NCI-H510A treated with DMSO at 0.1 percent for 48 hours (cell line): Measurements from ENCODE around the gene OSBPL9.
"Not testable (repeated sequence)": the region's sequence is repeated elsewhere in the genome, so short reads cannot be mapped to it uniquely, and the experiment has no call there.

Source experiments
- DNase-seq: peaks from one replicate; lab custom pipeline; 2025; lab: John Stamatoyannopoulos, UW

The OSBPL9 gene

DNA sequence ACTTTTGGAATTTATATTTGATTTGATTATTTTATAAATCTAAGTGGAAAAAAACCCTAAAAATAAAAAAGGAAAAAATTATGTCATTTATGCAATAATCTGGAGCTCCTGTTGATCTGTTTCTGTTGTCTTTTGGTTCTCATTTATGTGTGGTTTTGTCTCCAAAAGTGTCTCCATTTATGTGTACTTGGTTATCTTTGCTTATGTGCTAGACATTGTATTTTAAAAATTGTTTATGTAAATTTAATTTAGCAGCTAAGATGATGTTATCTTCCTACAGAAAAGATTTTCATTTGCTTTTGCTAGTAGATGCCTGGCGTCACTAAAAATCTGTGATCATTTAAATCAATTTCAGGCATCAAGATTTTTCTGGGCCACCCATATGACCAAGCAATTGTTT is 95.7 kb downstream of the OSBPL9 start:
- DNase-seq = no peak

- no peak for DNase-seq
Observed at GRCh38 chr1:51714374-51715019, 97.6 kb downstream of the OSBPL9 start.

GRCh38 chr1:51715369-51715768 is 98.5 kb downstream of the OSBPL9 start:
- DNase-seq = peak; percentile 21

DNA sequence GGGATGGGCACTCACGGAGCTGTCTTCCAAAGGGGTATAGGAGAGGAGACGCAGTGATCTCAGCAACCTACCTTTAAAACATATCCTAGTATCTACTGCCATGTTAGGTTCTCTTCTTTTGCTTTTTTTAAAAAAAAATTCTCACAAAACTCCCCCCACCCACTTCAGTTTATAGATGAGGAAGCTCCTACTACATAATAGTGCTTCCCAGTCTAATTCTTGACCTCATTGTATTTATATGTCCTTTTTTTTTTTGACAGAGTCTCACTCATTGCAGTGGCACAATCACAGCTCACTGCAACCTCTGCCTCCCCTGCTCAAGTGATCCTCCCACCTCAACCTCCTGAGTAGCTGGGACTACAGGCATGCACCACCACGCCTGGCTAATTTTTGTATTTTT is 99.9 kb downstream of the OSBPL9 start:
- DNase-seq = no peak

DNA sequence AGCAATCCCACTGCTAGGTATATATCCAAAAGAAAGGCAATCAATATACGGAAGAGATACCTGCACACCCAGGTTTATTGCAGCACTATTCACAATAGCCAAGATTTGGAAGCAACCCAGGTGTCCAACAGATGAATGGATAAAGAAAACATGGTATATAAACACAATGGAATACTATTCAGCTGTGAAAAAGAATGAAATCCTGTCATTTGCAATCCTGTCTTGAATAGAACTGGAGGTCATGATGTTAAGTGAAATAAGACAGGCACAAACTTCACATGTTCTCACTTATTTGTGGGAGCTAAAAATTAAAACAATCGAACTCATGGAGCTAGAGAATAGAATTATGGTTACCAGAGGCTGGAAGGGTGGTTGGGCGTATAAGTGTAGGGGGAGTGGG is 101.0 kb downstream of the OSBPL9 start:
- no peak for DNase-seq

DNA sequence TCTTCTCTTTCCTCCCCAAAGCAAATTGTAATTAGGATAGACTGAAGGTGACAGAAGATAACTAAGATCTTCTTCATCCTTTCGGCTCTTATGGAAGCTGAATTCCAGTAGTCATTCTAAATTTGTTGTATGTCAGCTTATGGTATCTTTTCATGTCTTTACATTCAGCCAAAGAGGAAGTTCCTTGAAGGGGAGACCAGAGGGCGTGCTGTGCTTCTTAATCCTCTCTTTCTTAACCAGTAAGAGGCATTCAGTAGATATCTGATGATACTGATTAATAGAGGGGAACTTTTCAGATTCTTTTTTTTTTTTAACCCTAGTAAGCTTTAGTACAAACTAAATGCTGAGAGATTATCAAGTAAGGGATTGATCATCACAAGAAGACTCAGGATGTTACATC is 102.3 kb downstream of the OSBPL9 start:
- DNase-seq = no peak

GRCh38 chr1:51724797-51725196 is 107.9 kb downstream of the OSBPL9 start:
- no peak for DNase-seq

DNA sequence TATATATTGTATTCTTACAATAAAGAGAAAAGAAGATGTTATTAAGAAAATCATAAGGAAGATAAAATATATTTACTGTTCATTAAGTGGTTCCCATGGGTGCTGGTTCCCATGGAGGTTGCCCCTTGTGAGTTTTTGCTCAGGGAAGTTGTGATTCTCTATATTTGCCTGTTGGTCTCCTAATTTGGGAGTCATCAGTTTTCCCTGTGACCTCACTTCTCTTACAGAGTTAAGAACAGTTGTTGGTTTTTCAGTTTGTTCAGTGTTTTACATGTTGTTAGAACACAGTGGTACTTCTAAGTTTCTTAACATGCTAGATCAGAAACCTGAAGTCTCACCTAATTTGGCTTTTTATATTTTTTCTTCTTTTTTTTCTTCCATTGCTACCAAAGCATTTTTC is 109.2 kb downstream of the OSBPL9 start:
- DNase-seq = no peak

DNA sequence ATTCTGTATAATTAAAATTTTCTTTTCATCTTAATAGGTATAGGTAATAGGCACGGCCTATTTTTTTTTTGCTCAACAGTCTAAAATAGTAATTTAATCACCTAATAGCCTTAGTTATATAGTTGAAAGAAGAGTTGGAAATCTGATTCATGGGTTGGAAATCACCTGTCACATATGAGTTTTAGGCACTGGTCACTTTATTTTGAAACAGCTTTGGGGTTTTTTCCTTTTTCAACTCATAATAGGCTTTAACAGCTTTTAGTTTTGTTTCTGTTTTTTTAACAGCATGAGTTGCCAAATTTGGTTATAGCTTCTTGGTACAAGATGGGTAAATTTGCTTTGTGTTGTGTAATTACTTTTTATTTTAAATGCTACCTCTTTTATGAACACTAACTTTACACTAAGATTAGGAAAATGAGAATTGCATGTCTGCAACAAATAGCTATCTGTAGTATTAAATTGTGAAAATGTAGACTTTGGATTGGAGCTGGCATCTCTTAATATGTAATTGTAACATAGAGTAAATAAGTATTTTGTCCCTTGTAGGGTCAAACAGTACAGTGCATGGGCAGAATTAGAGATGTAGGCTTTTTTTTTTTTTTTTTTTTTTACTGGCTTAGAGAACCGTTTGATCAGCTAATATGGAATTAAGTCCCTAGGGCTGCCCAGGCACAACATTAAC is 109.8 kb downstream of the OSBPL9 start:
- DNase-seq = no peak

DNA sequence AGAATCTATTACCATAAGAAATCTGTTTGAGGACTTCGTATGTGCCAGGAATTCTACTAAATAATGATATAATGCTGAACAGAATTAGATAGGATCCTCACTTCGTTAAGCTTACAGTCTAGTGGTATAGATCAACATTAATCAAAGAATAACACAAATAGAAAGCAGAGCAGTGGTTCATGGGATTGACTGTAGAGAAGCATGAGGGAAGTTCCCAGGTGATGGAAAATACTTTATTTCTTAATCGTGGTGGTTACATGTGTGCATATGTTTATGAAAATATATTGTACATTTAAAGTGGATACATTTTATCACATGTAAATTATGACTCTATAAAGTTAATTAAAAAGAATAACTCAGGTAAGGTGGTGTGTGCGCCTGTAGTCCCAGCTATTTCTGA is 110.5 kb downstream of the OSBPL9 start:
- no peak for DNase-seq

GRCh38 chr1:51728611-51729155 is 111.8 kb downstream of the OSBPL9 start:
- DNase-seq = peak; percentile 57

- peak; percentile 84 for DNase-seq
Observed at GRCh38 chr1:51729156-51729823, 112.4 kb downstream of the OSBPL9 start.

GRCh38 chr1:51729824-51730301 is 113.0 kb downstream of the OSBPL9 start:
- peak; percentile 27 for DNase-seq

DNA sequence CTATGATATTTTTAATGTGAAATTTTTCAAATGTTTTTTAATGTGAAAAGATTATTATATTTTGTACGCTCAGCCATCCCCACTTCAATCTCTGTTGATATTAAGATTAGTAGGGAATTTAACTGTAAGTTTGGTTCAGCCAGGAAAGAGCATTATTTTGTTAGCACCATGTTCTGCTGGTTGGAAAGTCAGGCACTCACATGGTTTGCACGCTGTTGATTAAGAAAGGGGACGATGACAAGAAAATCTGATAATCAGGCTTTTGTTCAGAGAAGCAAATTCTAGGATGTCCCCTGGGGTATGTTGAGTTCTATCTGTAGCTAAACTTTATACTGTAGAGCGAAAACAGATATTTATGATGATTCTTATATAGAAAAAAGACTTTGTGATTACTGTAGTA is 115.1 kb downstream of the OSBPL9 start:
- no peak for DNase-seq

GRCh38 chr1:51732701-51733425 is 116.0 kb downstream of the OSBPL9 start:
- no peak for DNase-seq

GRCh38 chr1:51733426-51733774 is 116.5 kb downstream of the OSBPL9 start:
- not testable (repeated sequence) for DNase-seq

DNA sequence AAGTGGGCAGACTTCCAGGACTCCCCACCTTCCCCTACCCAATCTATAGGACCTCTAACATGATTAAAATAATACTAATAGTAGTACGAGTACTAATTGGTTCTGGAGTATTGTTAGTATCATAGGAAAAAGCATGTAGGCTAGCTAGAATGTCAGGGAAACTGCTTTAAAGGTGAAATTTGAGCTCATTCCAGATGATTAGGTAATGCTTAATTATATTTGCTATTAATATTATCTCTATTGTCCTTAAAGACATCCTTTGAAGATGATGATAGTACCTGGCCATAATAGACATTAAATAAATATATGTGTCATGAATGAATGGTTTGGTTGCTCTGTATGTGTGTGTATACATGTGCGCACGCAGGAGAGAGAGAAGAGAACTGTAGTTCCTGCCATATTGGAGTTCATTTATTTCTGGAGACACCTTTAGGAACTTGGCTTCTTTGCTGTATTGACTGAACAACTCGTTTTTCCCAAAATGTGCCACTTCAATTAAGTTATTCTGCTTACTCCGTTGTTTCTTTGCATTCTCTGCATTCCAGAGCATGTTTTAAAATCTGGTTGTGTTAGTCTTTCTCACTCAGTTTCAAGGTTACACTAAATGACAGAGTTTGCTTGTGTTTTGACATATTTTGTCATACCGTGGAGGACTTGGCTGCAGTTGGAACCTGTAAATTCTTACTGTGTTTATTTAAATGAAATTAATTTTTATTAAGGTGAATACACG is 117.1 kb downstream of the OSBPL9 start:
- no peak for DNase-seq

DNA sequence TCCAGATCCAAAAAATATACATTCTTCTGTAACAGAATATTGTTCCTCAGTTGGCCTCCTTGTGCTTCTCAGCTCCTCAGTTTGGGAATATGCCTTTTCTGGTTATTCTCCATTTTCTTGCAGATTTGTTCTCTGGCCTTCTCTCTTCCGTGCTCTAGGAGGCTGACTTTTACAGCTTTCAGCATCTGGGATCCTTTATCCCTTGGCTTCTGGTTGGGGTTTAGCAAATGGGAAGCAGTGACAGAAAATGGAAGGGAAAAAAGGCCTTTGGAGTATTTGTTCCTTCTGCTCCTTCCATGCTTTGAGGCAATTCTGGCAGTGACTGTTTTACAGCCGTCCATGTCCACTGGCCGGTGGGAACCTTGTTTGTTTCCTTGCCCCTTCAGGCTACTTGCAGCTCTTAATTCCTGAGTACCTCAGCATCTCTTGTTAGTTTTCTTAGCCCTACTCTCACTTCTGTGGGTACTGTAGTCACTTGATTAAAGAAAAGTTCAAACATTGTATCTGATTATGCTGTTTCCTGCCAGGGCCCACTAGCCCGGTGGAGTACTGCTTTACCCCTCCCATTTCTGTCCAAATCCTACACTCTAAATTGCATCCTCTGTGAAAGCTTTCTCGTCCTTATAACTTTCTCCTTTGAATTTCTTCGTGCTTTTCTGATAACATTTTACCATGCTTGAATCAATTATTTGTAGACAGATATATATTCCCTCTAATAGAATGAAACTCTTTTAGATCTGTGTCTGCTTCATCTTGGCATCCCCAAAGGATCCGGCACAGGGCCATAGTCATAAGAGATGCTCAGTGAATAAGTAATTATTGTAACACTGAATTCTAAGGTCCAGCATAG is 118.2 kb downstream of the OSBPL9 start:
- no peak for DNase-seq

GRCh38 chr1:51735746-51736254 is 118.9 kb downstream of the OSBPL9 start:
- DNase-seq = no peak

DNA sequence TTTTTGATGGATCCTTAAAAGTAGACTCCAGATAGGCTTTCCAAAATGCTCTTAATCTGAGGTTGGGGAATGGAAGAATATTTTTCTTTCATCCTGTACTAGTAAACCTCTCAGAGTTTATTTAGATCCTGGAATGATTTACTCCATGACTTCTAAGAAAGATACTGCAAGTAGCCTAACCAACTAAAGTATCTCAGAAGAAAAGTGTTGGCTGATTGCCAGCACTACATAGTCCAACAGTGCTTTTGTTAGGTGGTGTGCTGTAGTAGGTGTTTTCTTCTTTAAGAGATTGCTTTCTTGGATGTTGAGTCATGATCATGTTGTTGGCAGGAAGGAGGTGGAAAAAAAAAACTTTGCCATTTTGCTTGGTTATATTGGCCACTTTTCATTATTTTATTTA is 119.8 kb downstream of the OSBPL9 start:
- no peak for DNase-seq

DNA sequence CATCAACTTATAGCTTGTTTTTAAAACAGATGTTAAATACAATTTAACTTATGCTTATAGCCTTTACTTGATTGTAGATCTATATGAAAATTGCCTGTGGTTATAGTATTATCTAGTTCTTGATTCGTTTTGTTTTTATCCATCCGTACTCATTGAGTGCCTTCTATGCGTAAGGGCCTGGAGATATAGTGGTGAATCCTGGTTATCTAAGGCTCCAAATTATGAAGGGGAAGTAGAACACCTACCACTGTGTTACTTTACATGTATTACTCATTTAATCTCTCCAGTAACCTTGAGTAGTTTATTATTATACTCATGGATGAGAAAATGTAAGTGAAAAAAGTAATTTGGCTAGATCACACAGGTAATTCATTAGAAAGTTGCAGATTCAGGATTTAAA is 121.8 kb downstream of the OSBPL9 start:
- DNase-seq = no peak
